A549 (cell line): ENCODE data around the gene PPME1. TPM values are rescaled to one million over a fixed set of nuclear protein-coding genes. Genes with fewer than 3 reads are reported as not detected.
"Not testable (repeated sequence)": the region's sequence is repeated elsewhere in the genome, so short reads cannot be mapped to it uniquely, and the experiment has no call there.

Experiments
- ATAC-seq, 2 experiments: fragments of 200-7000 bp in 1 of 2; fragments of >200 bp in 1 of 2; cut with Nextera tagmentation in 1 of 2; cut with Tn5 transposase in 1 of 2; 3 replicates each; pipeline versions ENCODE4 v1.8.0 to v1.9.1; 2018 to 2020; ENCODE audit warnings: mild to moderate bottlenecking in 1 of 2, moderate library complexity in 1 of 2
- CTCF ChIA-PET: fragments of 300-600 bp; sonication (Branson Sonifier 250); formaldehyde crosslinking; extraction: SDS; loops from one replicate; lab custom pipeline; 2021; ENCODE audit warnings: antibody characterized with exemption, inconsistent platforms; lab: Yijun Ruan, JAX
- POLR2A ChIA-PET: fragments of 350-600 bp; formaldehyde crosslinking; extraction: SDS; loops from one replicate; lab custom pipeline; 2021; ENCODE audit warnings: antibody characterized with exemption, inconsistent platforms; lab: Yijun Ruan, JAX
- DNase-seq, 2 experiments: peaks; one replicate each; pipeline versions ENCODE4 v3.0.0 to v3.0.0-alpha.2; 2011 to 2016; ENCODE audit warnings: low read depth in 1 of 2, low spot score in 1 of 2
- FAIRE-seq: peaks from 2 replicates; lab custom pipeline; 2011; peaks lifted over from hg19 to GRCh38; lab: Jason Lieb, UNC
- H3K27ac ChIP-seq, 2 experiments: fragments of >200 bp; sonication (Bioruptor Twin); formaldehyde crosslinking; 3 replicates each; pipeline ENCODE4 v1.5.1; 2016 to 2017
- H3K4me1 ChIP-seq: fragments of >200 bp; sonication (Bioruptor Twin); formaldehyde crosslinking; 3 replicates; pipeline ENCODE4 v1.6.1; 2016
- H3K4me2 ChIP-seq: fragments of >200 bp; sonication (Bioruptor Twin); formaldehyde crosslinking; 3 replicates; pipeline ENCODE4 v1.6.1; 2016
- H3K4me3 ChIP-seq: fragments of >200 bp; sonication (Bioruptor Twin); formaldehyde crosslinking; 3 replicates; pipeline ENCODE4 v1.5.1; 2016
- H3K9me3 ChIP-seq: fragments of >200 bp; sonication (Bioruptor Twin); formaldehyde crosslinking; 3 replicates; pipeline ENCODE4 v1.6.1; 2016
- CEBPB ChIP-seq, 2 experiments: fragments of >200 bp in 1 of 2; sonication (Bioruptor Twin) in 1 of 2; formaldehyde crosslinking in 1 of 2; IDR thresholded peaks; 2 replicates each; pipeline ENCODE4 v1.6.1; 2012 to 2016
- EHMT2 ChIP-seq: fragments of 200-600 bp; sonication (generic); IDR thresholded peaks from 2 replicates; pipeline ENCODE4 v1.6.1; 2016; ENCODE audit warnings: antibody characterized with exemption, low read depth, mild to moderate bottlenecking, moderate library complexity
- FOXS1 ChIP-seq: fragments of 250-450 bp; sonication (Bioruptor Pico); IDR thresholded peaks from 2 replicates; pipeline ENCODE4 v1.5.0; 2020; ENCODE audit warnings: mild to moderate bottlenecking, moderate library complexity
- GATA3 ChIP-seq: IDR thresholded peaks from 2 replicates; pipeline ENCODE4 v1.6.1; 2012; ENCODE audit warnings: borderline replicate concordance
- HOXB13 ChIP-seq: fragments of 250-450 bp; sonication (Bioruptor Pico); IDR thresholded peaks from 2 replicates; pipeline ENCODE4 v1.5.0; 2020; ENCODE audit warnings: low read depth, mild to moderate bottlenecking, moderate library complexity
- MAFK ChIP-seq: fragments of 450-650 bp; IDR thresholded peaks from 2 replicates; pipeline ENCODE4 v1.6.1; 2014; ENCODE audit not compliant: partially characterized antibody
- MYC ChIP-seq: IDR thresholded peaks from 2 replicates; pipeline ENCODE4 v1.6.1; 2012; ENCODE audit warnings: mild to moderate bottlenecking, inconsistent platforms, low read length, improper control_type of control experiment, borderline replicate concordance
- NFE2L2 ChIP-seq: fragments of 150-350 bp; conservative IDR thresholded peaks from 2 replicates; pipeline ENCODE4 v1.6.1; 2014; ENCODE audit warnings: low read length
- POLR2AphosphoS2 ChIP-seq: conservative IDR thresholded peaks from 2 replicates; pipeline ENCODE4 v1.6.1; 2012; ENCODE audit warnings: low read length, improper control_type of control experiment, inconsistent platforms
- RAD21 ChIP-seq, 2 experiments: fragments of >200 bp in 1 of 2; sonication (Bioruptor Twin) in 1 of 2; formaldehyde crosslinking in 1 of 2; IDR thresholded peaks in 1 of 2; conservative IDR thresholded peaks in 1 of 2; 2 replicates in 1 of 2; 3 replicates in 1 of 2; pipeline ENCODE4 v1.6.1; 2012 to 2018; ENCODE audit warnings: inconsistent platforms in 1 of 2
- SMC3 ChIP-seq: fragments of >200 bp; sonication (Bioruptor Twin); formaldehyde crosslinking; IDR thresholded peaks from 3 replicates; pipeline ENCODE4 v1.6.1; 2018; ENCODE audit warnings: inconsistent platforms
- ZC3H11A ChIP-seq: fragments of 450-650 bp; IDR thresholded peaks from 2 replicates; pipeline ENCODE4 v1.6.1; 2014; ENCODE audit warnings: antibody characterized with exemption, mild to moderate bottlenecking
- WGBS: methylation state at CpG from one replicate; pipeline ENCODE4 v1.1.6; 2017; ENCODE audit errors: missing lambda C conversion rate; 5-methylcytosine and 5-hydroxymethylcytosine counted together
- polyA plus RNA-seq, 4 experiments: library from polyadenylated mRNA; depleted of rRNA in 3 of 4; stranded (reverse); fragments of >200 nt; fragmentation: RNase III in 1 of 4; extraction: RNeasy Plus Mini Kit Qiagen cat#74134 plus additional on column Dnase treatment in 1 of 4; gene quantifications; 2 replicates in 3 of 4; 3 replicates in 1 of 4; pipeline ENCODE4 v1.2.3, GENCODE V29; 2011 to 2017
- TF ChIP-seq, protein P1 (sequence below): fragments of >200 bp; sonication (Bioruptor Twin); formaldehyde crosslinking; IDR thresholded peaks from 2 replicates; pipeline ENCODE4 v1.6.1; 2016
- TF ChIP-seq, protein P2 (sequence below): IDR thresholded peaks from 2 replicates; pipeline ENCODE4 v1.6.1; 2012; ENCODE audit warnings: low read depth, borderline replicate concordance
- TF ChIP-seq, protein P3 (sequence below): fragments of 250-450 bp; sonication (Bioruptor Pico); IDR thresholded peaks from 2 replicates; pipeline ENCODE4 v1.5.0; 2020; ENCODE audit warnings: low read depth, mild to moderate bottlenecking, moderate library complexity

PPME1 gene
- polyA plus RNA-seq, 2 of the 4 experiments (the other 2 are of a cell fraction), result 82.6 to 89.8 TPM

DNA sequence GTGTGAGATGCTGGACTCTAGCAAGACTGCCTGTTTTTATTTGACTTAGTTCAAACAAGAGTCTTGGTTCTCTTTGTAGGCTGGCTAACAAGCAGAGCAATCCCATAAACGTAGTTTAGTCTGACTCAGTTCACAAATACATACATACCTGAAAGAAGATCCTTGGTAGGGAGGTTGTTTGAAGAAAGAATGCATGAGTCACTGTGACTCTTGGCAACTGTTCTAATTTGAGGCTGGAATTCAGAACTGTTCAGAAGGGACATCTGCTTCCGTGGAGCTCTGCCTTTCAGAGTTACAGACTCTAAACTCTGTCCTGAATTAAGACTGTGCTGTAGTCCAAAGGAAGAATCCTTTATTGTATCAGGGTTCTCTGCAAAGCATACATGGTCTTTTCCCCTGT, 32.5 kb upstream of the PPME1 start (continued):
- TF ChIP-seq, protein P1, sequence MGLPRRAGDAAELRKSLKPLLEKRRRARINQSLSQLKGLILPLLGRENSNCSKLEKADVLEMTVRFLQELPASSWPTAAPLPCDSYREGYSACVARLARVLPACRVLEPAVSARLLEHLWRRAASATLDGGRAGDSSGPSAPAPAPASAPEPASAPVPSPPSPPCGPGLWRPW, result no peak
- TF ChIP-seq MYC (no peak), POLR2AphosphoS2 (no peak), RAD21 (conservative IDR thresholded peaks at IDR 0.05 in 1 of 2, IDR thresholded peaks at IDR 0.05 in 1 of 2) (peak; percentile 37 to 42; a peak in 3 of 5 replicates), FOXS1 (CRISPR knock-in tag) (no peak), EHMT2 (no peak), ZC3H11A (no peak), HOXB13 (CRISPR knock-in tag) (no peak), CEBPB (IDR thresholded peaks at IDR 0.05) (peak in 1 of 2 experiments; percentile 74; a peak in 2 of 4 replicates), SMC3 (peak; percentile 36; the same call in 2 of the 3 replicates), NFE2L2 (peak; percentile 81)
- TF ChIP-seq, protein P2, sequence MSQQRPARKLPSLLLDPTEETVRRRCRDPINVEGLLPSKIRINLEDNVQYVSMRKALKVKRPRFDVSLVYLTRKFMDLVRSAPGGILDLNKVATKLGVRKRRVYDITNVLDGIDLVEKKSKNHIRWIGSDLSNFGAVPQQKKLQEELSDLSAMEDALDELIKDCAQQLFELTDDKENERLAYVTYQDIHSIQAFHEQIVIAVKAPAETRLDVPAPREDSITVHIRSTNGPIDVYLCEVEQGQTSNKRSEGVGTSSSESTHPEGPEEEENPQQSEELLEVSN, result no peak

DNA sequence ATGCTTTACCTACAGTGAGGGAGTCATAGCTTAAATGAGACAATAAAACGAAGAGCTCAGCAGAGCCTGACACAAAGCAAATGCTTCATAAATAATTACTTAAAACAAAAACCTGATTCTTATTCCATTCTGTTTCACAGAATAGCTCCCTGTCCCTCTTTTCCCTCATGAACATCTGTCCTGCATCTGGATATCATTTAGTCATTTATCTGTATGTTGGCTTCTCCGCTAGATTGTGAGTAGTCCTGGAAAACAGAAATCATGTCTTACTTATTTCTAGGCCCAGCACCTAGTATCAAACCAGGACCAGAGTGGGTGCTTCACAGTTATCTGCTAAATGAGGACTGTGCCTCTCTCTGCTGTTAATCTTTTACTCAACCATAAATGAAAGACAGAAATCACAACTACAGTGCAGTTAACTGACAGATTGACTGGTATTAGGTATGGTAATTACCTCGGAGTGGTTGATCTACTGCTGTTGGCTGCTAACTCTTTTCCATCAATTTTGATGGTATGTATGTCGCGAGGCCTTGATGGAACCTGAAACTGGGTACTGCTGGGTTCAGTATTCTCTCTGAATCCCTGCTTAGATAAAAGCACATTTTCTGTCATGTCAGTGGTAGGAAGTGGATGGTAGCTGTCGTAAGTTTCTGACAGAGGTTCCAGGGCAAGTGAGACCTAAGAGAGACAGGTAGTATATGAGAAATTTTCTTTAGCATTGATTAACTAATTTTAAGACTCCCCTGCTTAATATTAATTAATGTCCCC, 31.8 kb upstream of the PPME1 start:
- no peak overlapping the region for H3K4me3 ChIP-seq
- FAIRE-seq (no peak), DNase-seq (peak in 1 of 2 experiments; percentile 14), ATAC-seq (peak; percentile 6 to 32; a peak in 2 of 6 replicates)
- POLR2A ChIA-PET, result interaction anchor here (0.6 to 1.1 kb wide), 3 partner anchors 15 to 157 kb away, joined by 3 to 4 read pairs (median 3); partner anchors contain the start of genes C2CD3, PPME1 and UCP2
- H3K27ac ChIP-seq, result peak overlapping the region; percentile 88 to 90
- CTCF ChIA-PET, result interaction anchor here (2.0 kb wide), 1 partner anchor 31 kb away, joined by 6 read pairs; the partner anchor contains the start of genes C2CD3 and PPME1
- H3K9me3 ChIP-seq, result no peaks in the 10 kb centered on the region
- peak overlapping the region; percentile 76 for H3K4me2 ChIP-seq
- 74% methylated on average over 6 of the region's 6 CpGs for WGBS
- TF ChIP-seq FOXS1 (CRISPR knock-in tag) (no peak), HOXB13 (CRISPR knock-in tag) (peak; percentile 31; the same call in 1 of the 2 replicates), POLR2AphosphoS2 (no peak)
- peaks cover 83% of the 10 kb centered on the region for H3K4me1 ChIP-seq

DNA sequence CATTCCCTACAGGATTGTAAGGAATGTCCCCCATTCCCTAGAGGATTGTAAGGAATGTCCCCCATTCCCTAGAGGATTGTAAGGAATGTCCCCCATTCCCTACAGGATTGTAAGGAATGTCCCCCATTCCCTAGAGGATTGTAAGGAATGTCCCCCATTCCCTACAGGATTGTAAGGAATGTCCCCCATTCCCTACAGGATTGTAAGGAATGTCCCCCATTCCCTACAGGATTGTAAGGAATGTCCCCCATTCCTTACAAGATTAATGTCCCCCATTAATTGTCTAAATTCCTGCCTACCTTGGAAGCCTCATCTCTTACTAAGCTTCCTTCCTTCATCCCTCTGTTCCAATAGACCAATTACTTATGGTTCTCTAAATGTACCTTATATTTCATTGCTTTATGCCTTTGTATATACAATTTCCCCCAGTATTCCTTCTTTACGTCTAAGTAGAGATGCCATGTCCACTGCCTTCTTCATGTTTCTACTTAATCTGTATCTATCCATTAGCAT, 31.1 kb upstream of the PPME1 start:
- H3K4me1 ChIP-seq, result peaks cover 77% of the 10 kb centered on the region
- not testable (repeated sequence) for H3K4me3 ChIP-seq, H3K9me3 ChIP-seq, ATAC-seq, FAIRE-seq, DNase-seq
- peak overlapping the region; percentile 76 for H3K4me2 ChIP-seq
- WGBS, result 97% methylated on average over 1 of the region's 1 CpG
- peak overlapping the region; percentile 88 to 90 for H3K27ac ChIP-seq
- peak; percentile 51; the same call in 1 of the 2 replicates for TF ChIP-seq GATA3
- ChIA-PET CTCF (interaction anchor here (2.0 kb wide), 1 partner anchor 31 kb away, joined by 6 read pairs; the partner anchor contains the start of genes C2CD3 and PPME1), POLR2A (interaction anchor here (0.6 kb wide), 1 partner anchor 31 kb away, joined by 3 read pairs; the partner anchor contains the start of genes C2CD3 and PPME1)

DNA sequence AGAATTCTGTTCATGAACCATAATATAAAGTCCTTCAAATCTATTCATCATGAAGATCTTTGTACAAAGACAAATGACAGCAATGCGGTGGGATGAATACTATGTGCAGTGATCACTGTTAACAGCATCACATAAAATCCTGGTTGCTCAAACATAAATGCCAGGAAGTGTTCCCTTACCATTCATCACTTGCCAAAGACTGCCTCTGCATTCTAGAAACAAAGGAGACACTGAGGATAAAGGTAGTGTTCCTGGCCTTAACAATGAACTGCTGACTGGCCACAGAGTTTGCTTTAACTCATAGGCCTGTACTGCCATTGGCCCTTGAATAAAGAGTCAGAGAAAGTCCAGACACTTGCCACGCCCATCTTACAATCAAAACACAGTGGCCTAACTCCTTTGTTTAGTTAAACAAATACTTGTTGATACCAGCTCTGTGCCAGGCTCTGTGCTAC, 29.8 kb upstream of the PPME1 start:
- FAIRE-seq, result no peak
- ChIA-PET CTCF (no interaction called here), POLR2A (no interaction called here)
- peak in 1 of 2 experiments; percentile 59; a peak in 3 of 6 replicates for ATAC-seq
- DNase-seq, result peak in 1 of 2 experiments; percentile 82
- peak overlapping the region; percentile 88 to 90 for H3K27ac ChIP-seq
- TF ChIP-seq, protein P3, sequence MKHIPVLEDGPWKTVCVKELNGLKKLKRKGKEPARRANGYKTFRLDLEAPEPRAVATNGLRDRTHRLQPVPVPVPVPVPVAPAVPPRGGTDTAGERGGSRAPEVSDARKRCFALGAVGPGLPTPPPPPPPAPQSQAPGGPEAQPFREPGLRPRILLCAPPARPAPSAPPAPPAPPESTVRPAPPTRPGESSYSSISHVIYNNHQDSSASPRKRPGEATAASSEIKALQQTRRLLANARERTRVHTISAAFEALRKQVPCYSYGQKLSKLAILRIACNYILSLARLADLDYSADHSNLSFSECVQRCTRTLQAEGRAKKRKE (CRISPR knock-in tag), result no peak
- TF ChIP-seq MAFK, result peak; percentile 67
- peaks cover 68% of the 10 kb centered on the region for H3K4me1 ChIP-seq
- H3K9me3 ChIP-seq, result no peaks in the 10 kb centered on the region
- 57% methylated on average over 2 of the region's 2 CpGs for WGBS
- H3K4me3 ChIP-seq, result no peak overlapping the region
- peak overlapping the region; percentile 33 for H3K4me2 ChIP-seq
